GM18873 (cell line): ENCODE data around the gene NR2F1-AS1.

Experiments used
- ATAC-seq: cut with Tn5 transposase; IDR thresholded peaks from one replicate; pipeline ENCODE4 v1.9.1; 2021; ENCODE audit warnings: mild to moderate bottlenecking, moderate library complexity, moderate number of reproducible peaks; ENCODE audit not compliant: unreplicated experiment, low FRiP score

Gene NR2F1-AS1

GRCh38 chr5:93452255-93452654, 128.8 kb downstream of the NR2F1-AS1 start:
- no peak for ATAC-seq

- no peak for ATAC-seq
Measured at GRCh38 chr5:93438124-93438523, 142.9 kb downstream of the NR2F1-AS1 start.

GRCh38 chr5:93436083-93436482, 144.9 kb downstream of the NR2F1-AS1 start:
- no peak for ATAC-seq

- no peak for ATAC-seq
Measured at GRCh38 chr5:93433422-93433821, 147.6 kb downstream of the NR2F1-AS1 start.

- ATAC-seq: no peak
Measured at GRCh38 chr5:93431250-93431649, 149.8 kb downstream of the NR2F1-AS1 start.

- no peak for ATAC-seq
Measured at GRCh38 chr5:93430673-93431199, 150.3 kb downstream of the NR2F1-AS1 start.

GRCh38 chr5:93430118-93430517, 150.9 kb downstream of the NR2F1-AS1 start:
- no peak for ATAC-seq

GRCh38 chr5:93428868-93429267, 152.2 kb downstream of the NR2F1-AS1 start:
- ATAC-seq: no peak

- no peak for ATAC-seq
Measured at GRCh38 chr5:93427316-93427715, 153.7 kb downstream of the NR2F1-AS1 start.

- ATAC-seq: no peak
Measured at GRCh38 chr5:93425096-93425495, 155.9 kb downstream of the NR2F1-AS1 start.

GRCh38 chr5:93423300-93423699, 157.7 kb downstream of the NR2F1-AS1 start:
- ATAC-seq: no peak

- ATAC-seq: no peak
Measured at GRCh38 chr5:93422652-93423280, 158.3 kb downstream of the NR2F1-AS1 start.

GRCh38 chr5:93421987-93422401, 159.0 kb downstream of the NR2F1-AS1 start:
- no peak for ATAC-seq

GRCh38 chr5:93421468-93421867, 159.6 kb downstream of the NR2F1-AS1 start:
- ATAC-seq: no peak

- ATAC-seq: no peak
Measured at GRCh38 chr5:93417490-93417889, 163.5 kb downstream of the NR2F1-AS1 start.

GRCh38 chr5:93415819-93416218, 165.2 kb downstream of the NR2F1-AS1 start:
- ATAC-seq: no peak

GRCh38 chr5:93411716-93412115, 169.3 kb downstream of the NR2F1-AS1 start:
- no peak for ATAC-seq

GRCh38 chr5:93409691-93410090, 171.3 kb downstream of the NR2F1-AS1 start:
- ATAC-seq: no peak

GRCh38 chr5:93407454-93407853, 173.6 kb downstream of the NR2F1-AS1 start:
- no peak for ATAC-seq

GRCh38 chr5:93406971-93407401, 174.0 kb downstream of the NR2F1-AS1 start:
- ATAC-seq: no peak

- no peak for ATAC-seq
Measured at GRCh38 chr5:93404246-93404645, 176.8 kb downstream of the NR2F1-AS1 start.

- ATAC-seq: no peak
Measured at GRCh38 chr5:93403141-93403928, 177.7 kb downstream of the NR2F1-AS1 start.
